Mesendoderm (in vitro differentiated cells): ENCODE measurements around the gene WDR48.
A peak's percentile ranks its signal among the peaks of the same experiment; 100 is the strongest.

Source experiments
- DNase-seq: peaks from one replicate; pipeline ENCODE4 v3.0.0; 2013
- H2AK5ac ChIP-seq: 2 replicates; pipeline ENCODE4 v1.6.1; 2013; ENCODE audit warnings: low read length, inconsistent platforms
- H2BK120ac ChIP-seq: 2 replicates; pipeline ENCODE4 v1.6.1; 2013; ENCODE audit warnings: low read depth, mild to moderate bottlenecking, low read length, moderate library complexity, mixed read lengths
- H2BK15ac ChIP-seq: replicated peaks from 2 replicates; pipeline ENCODE4 v1.6.1; 2013; ENCODE audit warnings: low read depth, mild to moderate bottlenecking, moderate library complexity
- H2BK5ac ChIP-seq: 2 replicates; pipeline ENCODE4 v1.6.1; 2013; ENCODE audit warnings: low read length, inconsistent platforms
- H3K18ac ChIP-seq: 2 replicates; pipeline ENCODE4 v1.6.1; 2013; ENCODE audit warnings: mild to moderate bottlenecking, low read length, mixed read lengths
- H3K23ac ChIP-seq: one replicate; pipeline ENCODE4 v1.6.1; 2013; ENCODE audit warnings: low read length
- H3K27ac ChIP-seq: 2 replicates; pipeline ENCODE4 v1.5.1; 2013; ENCODE audit warnings: low read depth, mild to moderate bottlenecking, inconsistent platforms, low read length, moderate library complexity
- H3K27me3 ChIP-seq: 2 replicates; pipeline ENCODE4 v1.6.1; 2013; ENCODE audit warnings: low read length, control low read depth, mild to moderate bottlenecking, inconsistent platforms; ENCODE audit not compliant: insufficient read depth, poor library complexity
- H3K36me3 ChIP-seq: 2 replicates; pipeline ENCODE4 v1.6.1; 2013; ENCODE audit warnings: low read length, inconsistent platforms; ENCODE audit not compliant: control insufficient read depth, insufficient read depth
- H3K4ac ChIP-seq: one replicate; pipeline ENCODE4 v1.6.1; 2013; ENCODE audit warnings: low read depth, mild to moderate bottlenecking, low read length, moderate library complexity
- H3K4me1 ChIP-seq: 2 replicates; pipeline ENCODE4 v1.6.1; 2013; ENCODE audit warnings: low read depth, low read length, inconsistent platforms; ENCODE audit not compliant: control insufficient read depth
- H3K4me2 ChIP-seq: 2 replicates; pipeline ENCODE4 v1.6.1; 2013; ENCODE audit warnings: low read length
- H3K4me3 ChIP-seq: 2 replicates; pipeline ENCODE4 v1.5.1; 2013; ENCODE audit warnings: mild to moderate bottlenecking, low read length
- H3K56ac ChIP-seq: one replicate; pipeline ENCODE4 v1.6.1; 2013; ENCODE audit warnings: low read length
- H3K79me1 ChIP-seq: 2 replicates; pipeline ENCODE4 v1.6.1; 2013; ENCODE audit warnings: low read length, inconsistent platforms
- H3K79me2 ChIP-seq: 2 replicates; pipeline ENCODE4 v1.6.1; 2013; ENCODE audit warnings: mild to moderate bottlenecking, low read length; ENCODE audit not compliant: control insufficient read depth, insufficient read depth
- H3K9ac ChIP-seq: 2 replicates; pipeline ENCODE4 v1.6.1; 2013; ENCODE audit warnings: low read length, inconsistent platforms
- H4K5ac ChIP-seq: one replicate; pipeline ENCODE4 v1.6.1; 2013; ENCODE audit warnings: low read length
- H4K8ac ChIP-seq: one replicate; pipeline ENCODE4 v1.6.1; 2013; ENCODE audit warnings: low read depth, mild to moderate bottlenecking, control low read depth, low read length, moderate library complexity
- WGBS: extraction: QIAGEN DNeasy Blood & Tissue Kit; methylation state at CpG from one replicate; pipeline ENCODE4 v1.1.7; 2013; ENCODE audit warnings: low lambda C conversion rate, missing lambda C conversion rate; ENCODE audit not compliant: insufficient coverage; ENCODE audit errors: extremely low coverage; 5-methylcytosine and 5-hydroxymethylcytosine counted together

The WDR48 gene

GRCh38 chr3:39103324-39103693, 51.5 kb downstream of the WDR48 start:
- DNase-seq: peak; percentile 46
- no peak overlapping the region for H4K8ac ChIP-seq
- H3K9ac ChIP-seq: no peak overlapping the region
- peaks cover 2% of the 10 kb centered on the region for H3K79me2 ChIP-seq
- WGBS: no CpG with 5 or more reads among the region's 4 CpGs
- H2BK120ac ChIP-seq: no peak overlapping the region
- H3K4me3 ChIP-seq: no peak overlapping the region
- no peak overlapping the region for H3K4ac ChIP-seq
- H3K18ac ChIP-seq: no peak overlapping the region
- H2AK5ac ChIP-seq: no peak overlapping the region
- peaks cover 3% of the 10 kb centered on the region for H3K36me3 ChIP-seq
- no peaks in the 10 kb centered on the region for H3K4me1 ChIP-seq
- H3K56ac ChIP-seq: peak overlapping the region; percentile 3
- no peak overlapping the region for H2BK5ac ChIP-seq
- no peak overlapping the region for H2BK15ac ChIP-seq
- H4K5ac ChIP-seq: no peak overlapping the region
- no peak overlapping the region for H3K4me2 ChIP-seq
- peaks cover 9% of the 10 kb centered on the region for H3K79me1 ChIP-seq
- H3K27ac ChIP-seq: no peak overlapping the region
- H3K23ac ChIP-seq: no peak overlapping the region
- H3K27me3 ChIP-seq: no peaks in the 10 kb centered on the region

- H3K27ac ChIP-seq: no peak overlapping the region
- no peak overlapping the region for H2BK15ac ChIP-seq
- no peak overlapping the region for H4K8ac ChIP-seq
- H3K18ac ChIP-seq: no peak overlapping the region
- no peak overlapping the region for H3K9ac ChIP-seq
- H2BK120ac ChIP-seq: no peak overlapping the region
- WGBS: no CpG with 5 or more reads among the region's 6 CpGs
- H2AK5ac ChIP-seq: no peak overlapping the region
- H3K79me2 ChIP-seq: peaks cover 2% of the 10 kb centered on the region
- no peak overlapping the region for H3K4me3 ChIP-seq
- H3K4me1 ChIP-seq: no peaks in the 10 kb centered on the region
- no peak overlapping the region for H2BK5ac ChIP-seq
- no peak for DNase-seq
- H3K23ac ChIP-seq: no peak overlapping the region
- H4K5ac ChIP-seq: no peak overlapping the region
- peaks cover 9% of the 10 kb centered on the region for H3K79me1 ChIP-seq
- H3K36me3 ChIP-seq: peaks cover 2% of the 10 kb centered on the region
- no peak overlapping the region for H3K4me2 ChIP-seq
- H3K56ac ChIP-seq: no peak overlapping the region
- no peak overlapping the region for H3K4ac ChIP-seq
- H3K27me3 ChIP-seq: no peaks in the 10 kb centered on the region
Observed at GRCh38 chr3:39103791-39104552, 52.2 kb downstream of the WDR48 start.

GRCh38 chr3:39104961-39105686, 53.3 kb downstream of the WDR48 start:
- Histone ChIP-seq H2BK5ac (no peak overlapping the region), H3K4me2 (no peak overlapping the region), H2BK15ac (no peak overlapping the region), H3K23ac (no peak overlapping the region), H3K4me1 (no peaks in the 10 kb centered on the region), H3K56ac (no peak overlapping the region), H4K5ac (no peak overlapping the region), H3K27me3 (no peaks in the 10 kb centered on the region), H3K9ac (no peak overlapping the region), H3K4ac (no peak overlapping the region), H2AK5ac (no peak overlapping the region), H3K36me3 (no peaks in the 10 kb centered on the region), H3K79me2 (peaks cover 2% of the 10 kb centered on the region), H3K27ac (no peak overlapping the region), H2BK120ac (no peak overlapping the region), H4K8ac (no peak overlapping the region), H3K4me3 (no peak overlapping the region), H3K79me1 (peaks cover 9% of the 10 kb centered on the region), H3K18ac (no peak overlapping the region)
- WGBS: no CpG with 5 or more reads among the region's 7 CpGs
- no peak for DNase-seq

GRCh38 chr3:39105687-39106063, 53.9 kb downstream of the WDR48 start:
- Histone ChIP-seq H3K23ac (no peak overlapping the region), H3K36me3 (no peaks in the 10 kb centered on the region), H3K56ac (no peak overlapping the region), H3K9ac (no peak overlapping the region), H3K79me1 (peaks cover 9% of the 10 kb centered on the region), H2AK5ac (no peak overlapping the region), H3K79me2 (peaks cover 2% of the 10 kb centered on the region), H3K4me1 (no peaks in the 10 kb centered on the region), H4K8ac (no peak overlapping the region), H2BK120ac (no peak overlapping the region), H3K27ac (no peak overlapping the region), H3K4ac (no peak overlapping the region), H3K4me3 (no peak overlapping the region), H2BK15ac (no peak overlapping the region), H3K18ac (no peak overlapping the region), H2BK5ac (no peak overlapping the region), H3K4me2 (no peak overlapping the region), H3K27me3 (no peaks in the 10 kb centered on the region), H4K5ac (no peak overlapping the region)
- no peak for DNase-seq
- no CpG with 5 or more reads among the region's 3 CpGs for WGBS

GRCh38 chr3:39106281-39106811, 54.5 kb downstream of the WDR48 start:
- Histone ChIP-seq H3K79me1 (peaks cover 9% of the 10 kb centered on the region), H2BK15ac (no peak overlapping the region), H3K36me3 (no peaks in the 10 kb centered on the region), H3K4me3 (peak overlapping the region; percentile 86), H3K27ac (no peak overlapping the region), H3K4me2 (peak overlapping the region; percentile 69), H3K56ac (peak overlapping the region; percentile 94), H4K5ac (no peak overlapping the region), H3K9ac (peak overlapping the region; percentile 94), H3K27me3 (no peaks in the 10 kb centered on the region), H3K23ac (peak overlapping the region; percentile 7), H3K4ac (no peak overlapping the region), H2AK5ac (no peak overlapping the region), H3K79me2 (peaks cover 2% of the 10 kb centered on the region), H2BK5ac (no peak overlapping the region), H2BK120ac (no peak overlapping the region), H3K4me1 (no peaks in the 10 kb centered on the region), H3K18ac (no peak overlapping the region), H4K8ac (no peak overlapping the region)
- DNase-seq: peak; percentile 58
- WGBS: no CpG with 5 or more reads among the region's 16 CpGs
